HG03575 (cell line): ENCODE results near the gene CSNK2A2.

ENCODE experiments used
- ATAC-seq: cut with Tn5 transposase; IDR thresholded peaks from one replicate; pipeline ENCODE4 v1.9.1; 2021; ENCODE audit not compliant: unreplicated experiment, insufficient number of reproducible peaks, low FRiP score; ENCODE audit errors: extremely low read depth

The CSNK2A2 gene

DNA sequence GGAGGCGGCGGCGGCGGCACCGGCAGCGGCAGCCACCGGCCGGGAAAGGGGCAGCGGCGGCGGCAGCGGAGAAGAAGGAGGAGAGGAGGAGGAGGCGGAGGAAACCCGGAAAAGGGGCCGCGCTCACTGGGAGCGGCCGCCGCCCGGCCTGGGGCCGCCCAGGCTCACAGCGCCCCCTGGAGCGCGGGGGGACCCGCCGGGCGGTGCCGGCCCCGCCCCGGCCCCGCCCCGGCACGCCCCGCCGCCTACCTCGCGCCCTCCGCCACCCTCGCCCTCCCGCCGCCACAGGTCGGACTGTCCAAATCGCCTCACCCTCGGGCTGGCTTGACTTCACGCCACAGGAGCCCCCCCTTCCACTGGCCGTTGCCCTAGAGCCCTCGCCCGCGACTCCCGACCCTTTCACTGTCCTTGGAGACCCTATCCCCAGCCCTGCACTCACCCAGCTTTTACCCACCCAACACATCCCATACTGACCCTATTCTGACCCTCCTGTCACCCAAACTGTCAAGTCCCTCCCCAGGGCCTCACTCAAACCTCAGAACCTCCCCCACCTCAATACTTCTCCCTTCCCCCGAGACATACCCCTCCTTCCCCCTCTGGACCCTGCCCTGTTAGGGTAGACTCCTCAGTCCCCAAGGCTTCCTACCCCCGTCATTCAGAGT lies at the start of gene CSNK2A2:
Gene CSNK2A2 (minus strand): TSS at position 85 of the 662 bp plus-strand sequence. CDS start 370 bp downstream, outside the sequence.
- ATAC-seq = no peak

DNA sequence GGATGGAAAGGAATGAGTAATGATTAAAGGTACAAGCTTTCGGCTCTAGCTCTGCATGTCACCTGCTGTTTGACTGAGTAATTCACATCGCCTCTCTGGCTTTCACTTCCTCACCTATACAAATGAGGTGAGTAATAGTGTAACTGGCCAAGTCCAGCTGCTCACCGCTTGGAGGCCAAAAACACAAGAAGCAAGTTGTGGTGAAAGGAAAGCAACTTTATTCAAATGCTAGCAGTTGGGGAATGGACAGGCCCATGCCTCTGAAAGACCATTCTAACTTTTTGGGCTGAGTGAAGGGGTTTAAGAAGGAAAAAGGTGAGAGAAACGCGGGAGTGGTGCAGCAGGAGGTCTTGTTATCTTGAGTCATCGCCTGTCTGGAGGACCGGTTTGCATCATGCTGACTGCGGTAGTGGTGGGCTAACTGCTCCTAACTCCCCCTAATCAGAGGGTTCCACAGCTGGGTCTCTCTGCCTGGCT lies 45.7 kb upstream of the CSNK2A2 start:
- peak; percentile 88 for ATAC-seq

GRCh38 chr16:58236831-58237230 lies 38.9 kb upstream of the CSNK2A2 start:
- ATAC-seq = no peak

DNA sequence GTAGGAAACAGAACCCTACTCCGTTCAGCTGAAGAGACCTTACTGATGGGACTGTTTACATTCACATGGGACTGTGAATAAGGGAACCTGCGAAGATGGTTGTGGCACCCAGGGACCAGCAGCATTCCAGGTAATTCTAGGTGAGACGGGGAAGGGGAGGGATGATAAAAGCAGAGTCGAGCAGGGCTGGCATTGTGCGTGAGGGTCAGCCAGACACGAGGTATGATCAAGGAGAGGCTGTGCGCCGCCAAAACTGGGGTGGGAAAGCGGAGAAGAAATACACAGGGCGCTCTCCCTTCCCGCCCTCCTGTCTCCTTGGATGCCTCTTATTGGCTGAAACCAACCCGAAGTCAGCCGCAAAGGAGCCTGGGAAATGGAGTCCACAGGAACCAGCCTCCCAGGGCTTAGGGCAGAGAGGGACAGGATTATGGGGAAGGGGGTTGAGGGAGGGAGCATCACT lies 38.4 kb upstream of the CSNK2A2 start:
- ATAC-seq = no peak

DNA sequence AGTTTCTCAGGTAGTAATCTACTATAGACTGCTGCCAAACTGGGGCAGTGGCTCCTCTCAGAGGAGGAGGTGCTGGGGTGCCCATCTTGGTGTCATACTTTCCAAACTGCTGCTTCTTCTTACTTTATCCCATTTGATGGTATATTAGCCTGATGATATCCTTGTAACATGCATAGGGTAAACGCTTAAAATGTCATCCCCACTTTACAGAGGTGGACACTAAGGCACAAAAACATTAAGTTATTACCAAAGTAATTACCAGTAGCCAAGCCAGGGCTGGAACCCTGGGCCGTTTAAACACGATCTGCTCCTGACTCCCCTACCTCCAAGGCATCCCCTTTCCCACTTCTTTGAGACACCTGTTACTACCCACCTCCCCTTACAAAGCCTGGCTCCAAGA lies 37.8 kb upstream of the CSNK2A2 start:
- no peak for ATAC-seq

GRCh38 chr16:58234831-58235595 lies 37.1 kb upstream of the CSNK2A2 start:
- no peak for ATAC-seq

DNA sequence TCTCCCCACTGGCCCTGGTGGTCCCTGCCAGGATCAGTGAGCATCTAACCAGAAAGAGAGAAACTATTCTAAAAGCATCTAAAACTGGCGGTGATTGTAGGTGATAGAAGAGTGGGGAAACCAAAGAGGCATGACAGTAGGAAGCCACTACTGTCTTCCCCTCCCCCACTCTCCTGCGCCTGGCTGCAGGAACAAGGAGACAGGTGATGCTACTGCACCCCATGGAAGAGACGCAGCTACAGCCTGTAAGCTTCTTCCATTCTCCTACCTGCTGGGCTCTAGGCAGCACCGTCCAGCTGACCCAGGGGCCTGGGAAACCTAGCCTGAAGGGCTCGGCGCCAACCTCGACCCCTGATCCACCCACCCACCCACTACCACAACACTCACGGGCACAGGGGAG lies 32.4 kb upstream of the CSNK2A2 start:
- no peak for ATAC-seq

GRCh38 chr16:58226790-58227189 lies 28.9 kb upstream of the CSNK2A2 start:
- ATAC-seq = no peak

GRCh38 chr16:58225965-58226602 lies 28.2 kb upstream of the CSNK2A2 start:
- ATAC-seq = no peak

DNA sequence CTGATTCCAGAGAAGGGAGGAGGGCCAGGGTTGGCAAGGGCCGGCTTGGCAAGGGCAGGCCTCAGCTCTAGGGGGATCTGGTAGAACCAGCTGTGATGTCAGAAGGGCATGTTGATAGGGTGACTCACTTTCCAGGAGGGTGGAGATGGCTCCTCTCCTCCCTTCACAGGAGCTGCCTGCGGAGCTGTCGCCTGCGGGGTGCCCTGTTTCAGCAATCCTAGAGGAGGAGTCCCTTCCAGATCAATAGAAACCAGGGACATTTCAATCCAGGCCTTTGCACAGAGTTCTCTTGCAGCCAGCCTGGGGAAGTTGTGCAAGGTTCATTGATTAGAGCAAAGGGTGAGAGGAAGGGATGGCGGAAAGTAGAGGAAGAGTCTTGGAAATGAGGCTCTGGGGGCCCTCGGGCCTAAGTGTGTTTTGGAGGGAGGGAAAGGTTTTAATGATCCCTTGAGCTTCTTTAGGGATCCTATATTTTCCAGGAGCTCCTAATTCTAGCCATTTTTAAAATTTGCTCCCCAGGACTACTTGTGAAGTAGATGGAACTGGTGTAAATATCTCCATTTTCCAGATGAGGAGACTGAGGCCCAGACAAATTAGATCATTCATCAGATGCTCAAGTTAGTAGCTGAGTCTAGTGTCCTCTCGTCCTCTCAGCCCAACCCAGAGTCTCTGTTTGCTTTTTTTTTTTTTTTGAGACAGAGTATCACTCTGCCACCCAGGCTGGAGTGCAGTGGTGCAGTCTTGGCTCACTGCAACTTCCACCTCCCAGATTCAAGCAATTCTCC lies 24.8 kb upstream of the CSNK2A2 start:
- no peak for ATAC-seq

DNA sequence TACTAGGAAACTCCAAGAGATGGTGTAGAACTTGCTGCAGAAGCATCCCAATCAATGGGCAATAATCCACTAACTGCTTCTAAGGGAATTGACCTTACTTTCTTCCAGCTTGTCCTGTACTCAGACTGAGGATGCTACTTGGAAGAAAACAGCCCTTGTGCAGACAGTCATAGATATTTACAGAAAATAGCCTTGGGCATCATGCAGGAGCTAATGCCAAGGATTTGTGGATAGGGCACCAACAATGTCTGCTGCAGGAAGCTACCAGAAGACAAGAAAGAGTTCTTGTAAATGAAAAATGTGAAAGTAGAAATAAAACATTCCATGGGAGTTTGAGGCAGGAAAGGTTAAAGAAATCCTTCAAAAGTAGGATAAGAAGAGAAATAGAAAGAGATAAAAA lies 21.5 kb upstream of the CSNK2A2 start:
- ATAC-seq = no peak

- no peak for ATAC-seq
Measured at GRCh38 chr16:58218786-58219185, 20.9 kb upstream of the CSNK2A2 start.

GRCh38 chr16:58217311-58217925 lies 19.5 kb upstream of the CSNK2A2 start:
- ATAC-seq = no peak

- no peak for ATAC-seq
Measured at GRCh38 chr16:58212824-58213655, 15.1 kb upstream of the CSNK2A2 start.

DNA sequence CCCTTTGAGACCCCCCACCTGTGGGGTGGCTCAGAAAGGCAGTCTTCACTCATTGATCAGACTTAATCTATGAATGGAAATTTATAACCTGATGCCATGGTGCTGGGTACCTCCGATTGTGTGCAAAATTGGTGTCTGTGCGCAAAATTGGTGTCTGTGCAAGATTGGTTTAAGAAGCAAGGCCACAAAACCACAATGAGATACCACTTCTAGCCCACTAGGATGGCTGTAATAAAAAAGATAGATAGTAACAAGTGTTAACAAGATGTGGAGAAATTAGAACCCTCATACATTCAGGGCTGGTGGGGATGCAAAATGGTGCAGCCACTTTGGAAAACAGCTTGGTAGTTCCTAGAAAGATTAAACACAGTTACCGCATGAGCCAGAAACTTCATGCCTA lies 13.9 kb upstream of the CSNK2A2 start:
- no peak for ATAC-seq

- no peak for ATAC-seq
Measured at GRCh38 chr16:58211245-58211644, 13.3 kb upstream of the CSNK2A2 start.

GRCh38 chr16:58205276-58206036 lies 7.5 kb upstream of the CSNK2A2 start:
- no peak for ATAC-seq
